ENCODE data around the gene SOX13. TPM values are rescaled to one million over a fixed set of nuclear protein-coding genes. Genes with fewer than 3 reads are reported as not detected.

The SOX13 gene
- total RNA-seq, 1 experiment from 2014 or later = 35.6 TPM

DNA sequence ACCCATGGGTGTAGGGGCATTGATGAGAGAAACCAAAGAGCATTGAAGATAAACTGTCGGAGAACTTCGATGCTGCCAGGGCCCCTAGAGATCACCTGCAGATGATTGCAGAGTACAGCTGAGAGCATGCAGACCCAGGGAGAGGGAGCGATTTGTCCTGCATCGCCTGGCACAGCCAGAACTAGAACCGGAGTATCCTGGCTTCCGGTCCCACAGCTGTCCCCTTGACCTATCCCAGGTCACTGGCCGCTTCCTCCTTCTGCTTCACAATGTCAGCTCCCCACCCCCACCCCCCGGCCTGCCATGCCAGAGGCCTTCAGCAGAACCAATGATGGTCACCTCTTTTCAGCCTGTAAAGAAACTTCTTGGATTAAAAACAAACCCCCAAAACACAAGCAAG, 29.2 kb upstream of the SOX13 start:
- H3K27ac ChIP-seq (ENCODE audit: low read depth, low read length) = no peak overlapping the region
- no peaks in the 10 kb centered on the region for H3K27me3 ChIP-seq (ENCODE audit: insufficient read depth, low read length)
- H3K9ac ChIP-seq (ENCODE audit: low read length) = no peak overlapping the region
- H3K9me2 ChIP-seq (ENCODE audit: insufficient read depth) = no peaks in the 10 kb centered on the region
- H3K4me1 ChIP-seq (ENCODE audit: control insufficient read depth in 1 of 2, insufficient read depth in 2 of 2, low read length in 2 of 2) = peaks cover 0 to 8% of the 10 kb centered on the region in 2 experiments; a peak in 1 of 4 replicates
- DNase-seq (ENCODE audit: low read depth, low spot score) = no peak
- intact Hi-C loops (cut with micrococcal nuclease) = no loop called here
- no peak for TF ChIP-seq SIN3A (IDR thresholded peaks at IDR 0.05; ENCODE audit: low read depth)
- TF ChIP-seq EGR1 (IDR thresholded peaks at IDR 0.05; ENCODE audit: low read depth) = no peak
- TF ChIP-seq, protein P1, sequence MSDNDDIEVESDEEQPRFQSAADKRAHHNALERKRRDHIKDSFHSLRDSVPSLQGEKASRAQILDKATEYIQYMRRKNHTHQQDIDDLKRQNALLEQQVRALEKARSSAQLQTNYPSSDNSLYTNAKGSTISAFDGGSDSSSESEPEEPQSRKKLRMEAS (IDR thresholded peaks at IDR 0.05) = no peak
- TF ChIP-seq FOSL1 (IDR thresholded peaks at IDR 0.05; ENCODE audit: low read depth) = no peak
- no peak for TF ChIP-seq SP1 (IDR thresholded peaks at IDR 0.05; ENCODE audit: low read depth)
- no peak for TF ChIP-seq ZNF274 (IDR thresholded peaks at IDR 0.05; ENCODE audit: low read depth, low read length)
- no peak for TF ChIP-seq ZFX (IDR thresholded peaks at IDR 0.05)
- TF ChIP-seq, protein P2, sequence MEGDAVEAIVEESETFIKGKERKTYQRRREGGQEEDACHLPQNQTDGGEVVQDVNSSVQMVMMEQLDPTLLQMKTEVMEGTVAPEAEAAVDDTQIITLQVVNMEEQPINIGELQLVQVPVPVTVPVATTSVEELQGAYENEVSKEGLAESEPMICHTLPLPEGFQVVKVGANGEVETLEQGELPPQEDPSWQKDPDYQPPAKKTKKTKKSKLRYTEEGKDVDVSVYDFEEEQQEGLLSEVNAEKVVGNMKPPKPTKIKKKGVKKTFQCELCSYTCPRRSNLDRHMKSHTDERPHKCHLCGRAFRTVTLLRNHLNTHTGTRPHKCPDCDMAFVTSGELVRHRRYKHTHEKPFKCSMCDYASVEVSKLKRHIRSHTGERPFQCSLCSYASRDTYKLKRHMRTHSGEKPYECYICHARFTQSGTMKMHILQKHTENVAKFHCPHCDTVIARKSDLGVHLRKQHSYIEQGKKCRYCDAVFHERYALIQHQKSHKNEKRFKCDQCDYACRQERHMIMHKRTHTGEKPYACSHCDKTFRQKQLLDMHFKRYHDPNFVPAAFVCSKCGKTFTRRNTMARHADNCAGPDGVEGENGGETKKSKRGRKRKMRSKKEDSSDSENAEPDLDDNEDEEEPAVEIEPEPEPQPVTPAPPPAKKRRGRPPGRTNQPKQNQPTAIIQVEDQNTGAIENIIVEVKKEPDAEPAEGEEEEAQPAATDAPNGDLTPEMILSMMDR (IDR thresholded peaks at IDR 0.05 in 2 of 3, conservative IDR thresholded peaks at IDR 0.05 in 1 of 3; ENCODE audit: borderline replicate concordance in 1 of 3, insufficient read depth in 1 of 3, low read depth in 2 of 3, low read length in 2 of 3) = no peak
- TF ChIP-seq, protein P3, sequence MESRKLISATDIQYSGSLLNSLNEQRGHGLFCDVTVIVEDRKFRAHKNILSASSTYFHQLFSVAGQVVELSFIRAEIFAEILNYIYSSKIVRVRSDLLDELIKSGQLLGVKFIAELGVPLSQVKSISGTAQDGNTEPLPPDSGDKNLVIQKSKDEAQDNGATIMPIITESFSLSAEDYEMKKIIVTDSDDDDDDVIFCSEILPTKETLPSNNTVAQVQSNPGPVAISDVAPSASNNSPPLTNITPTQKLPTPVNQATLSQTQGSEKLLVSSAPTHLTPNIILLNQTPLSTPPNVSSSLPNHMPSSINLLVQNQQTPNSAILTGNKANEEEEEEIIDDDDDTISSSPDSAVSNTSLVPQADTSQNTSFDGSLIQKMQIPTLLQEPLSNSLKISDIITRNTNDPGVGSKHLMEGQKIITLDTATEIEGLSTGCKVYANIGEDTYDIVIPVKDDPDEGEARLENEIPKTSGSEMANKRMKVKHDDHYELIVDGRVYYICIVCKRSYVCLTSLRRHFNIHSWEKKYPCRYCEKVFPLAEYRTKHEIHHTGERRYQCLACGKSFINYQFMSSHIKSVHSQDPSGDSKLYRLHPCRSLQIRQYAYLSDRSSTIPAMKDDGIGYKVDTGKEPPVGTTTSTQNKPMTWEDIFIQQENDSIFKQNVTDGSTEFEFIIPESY (IDR thresholded peaks at IDR 0.05; ENCODE audit: extremely low read depth, insufficient replicate concordance, low read length) = no peak
- no peak for TF ChIP-seq EZH2 (IDR thresholded peaks at IDR 0.05)
- no peak overlapping the region for H3K4me2 ChIP-seq (ENCODE audit: low read length)
- no peaks in the 10 kb centered on the region for H4K20me1 ChIP-seq (ENCODE audit: insufficient read depth)
- H2AFZ ChIP-seq (ENCODE audit: low read depth, low read length, poor library complexity, severe bottlenecking) = no peak overlapping the region
- ChIA-PET CTCF (no interaction called here), RAD21 (ENCODE audit: low non-redundant PET in 1 of 2, low total read pairs in 2 of 2, uncharacterized antibody in 2 of 2, unreplicated experiment in 2 of 2) (interaction anchor here in 1 of 2 experiments (0.7 kb wide), 1 partner anchor 142 kb away, joined by 3 read pairs; no protein-coding TSS in a partner anchor), POLR2A (no interaction called here)
- BruUV-seq (replicated peaks) = no TSS peak
- H3K79me2 ChIP-seq (ENCODE audit: insufficient read depth, low read length) = no peaks in the 10 kb centered on the region
- H3K4me3 ChIP-seq (replicated peaks in 1 of 2; ENCODE audit: low read depth in 1 of 2, low read length in 2 of 2) = no peak overlapping the region
- no peaks in the 10 kb centered on the region for H3K9me3 ChIP-seq (ENCODE audit: control insufficient read depth in 1 of 2, insufficient read depth in 1 of 2, low read depth in 1 of 2, low read length in 2 of 2)
- no peaks in the 10 kb centered on the region for H3K36me3 ChIP-seq (ENCODE audit: control insufficient read depth in 1 of 2, insufficient read depth in 2 of 2, low read length in 2 of 2)
- no peak for ATAC-seq
